T-helper 1 cell (primary cell): ENCODE results near the gene NEUROG2.

Experiments
- DNase-seq, 5 donors: peaks; one replicate each; pipeline ENCODE4 v3.0.0-alpha.2; 2012 to 2020

Gene NEUROG2

GRCh38 chr4:112473985-112474384 lies 42.0 kb downstream of the NEUROG2 start:
- no peak for DNase-seq

- no peak for DNase-seq
Observed at GRCh38 chr4:112472318-112472717, 43.7 kb downstream of the NEUROG2 start.
